Activated CD8-positive, alpha-beta memory T cell treated with anti-CD3 and anti-CD28 coated beads, Interleukin-2, amount 10 ng/mL, durations not matched to agents 7 days and 5 days (primary cell): ENCODE data around the gene CEACAM16. TPM values are rescaled to one million over a fixed set of nuclear protein-coding genes. Genes with fewer than 3 reads are reported as not detected.

Experiments used
- ATAC-seq: fragments of 150-1000 bp; cut with Tn5 transposase; one replicate; pipeline ENCODE4 v1.10.0; 2021; ENCODE audit warnings: moderate library complexity
- CTCF ChIA-PET: fragments of 350-600 bp; sonication (Branson Sonifier 250); formaldehyde crosslinking; loops from one replicate; lab custom pipeline; 2021; ENCODE audit warnings: antibody characterized with exemption; lab: Charles Lee
- DNase-seq: peaks from one replicate; pipeline ENCODE4 v3.0.0-alpha.2; 2020
- H3K27ac Mint-ChIP-seq: one replicate; pipeline ENCODE4 v1.8.0; 2021; ENCODE audit warnings: mild to moderate bottlenecking, mixed read lengths
- H3K27me3 Mint-ChIP-seq: one replicate; pipeline ENCODE4 v1.8.0; 2021; ENCODE audit warnings: mixed read lengths
- H3K36me3 Mint-ChIP-seq: one replicate; pipeline ENCODE4 v1.8.0; 2021; ENCODE audit warnings: mild to moderate bottlenecking, mixed read lengths
- H3K4me1 Mint-ChIP-seq: one replicate; pipeline ENCODE4 v1.8.0; 2021; ENCODE audit warnings: mixed read lengths
- H3K4me3 Mint-ChIP-seq: one replicate; pipeline ENCODE4 v1.8.0; 2021; ENCODE audit warnings: mild to moderate bottlenecking, moderate library complexity, mixed read lengths
- H3K9me3 Mint-ChIP-seq: one replicate; pipeline ENCODE4 v1.8.0; 2022; ENCODE audit warnings: low read depth, mixed read lengths
- total RNA-seq, 2 experiments: library from RNA; stranded (reverse); gene quantifications; one replicate each; pipeline ENCODE4 v1.2.3, GENCODE V29; 2021

Gene CEACAM16
- total RNA-seq, 2 experiments from 2014 or later = not detected

DNA sequence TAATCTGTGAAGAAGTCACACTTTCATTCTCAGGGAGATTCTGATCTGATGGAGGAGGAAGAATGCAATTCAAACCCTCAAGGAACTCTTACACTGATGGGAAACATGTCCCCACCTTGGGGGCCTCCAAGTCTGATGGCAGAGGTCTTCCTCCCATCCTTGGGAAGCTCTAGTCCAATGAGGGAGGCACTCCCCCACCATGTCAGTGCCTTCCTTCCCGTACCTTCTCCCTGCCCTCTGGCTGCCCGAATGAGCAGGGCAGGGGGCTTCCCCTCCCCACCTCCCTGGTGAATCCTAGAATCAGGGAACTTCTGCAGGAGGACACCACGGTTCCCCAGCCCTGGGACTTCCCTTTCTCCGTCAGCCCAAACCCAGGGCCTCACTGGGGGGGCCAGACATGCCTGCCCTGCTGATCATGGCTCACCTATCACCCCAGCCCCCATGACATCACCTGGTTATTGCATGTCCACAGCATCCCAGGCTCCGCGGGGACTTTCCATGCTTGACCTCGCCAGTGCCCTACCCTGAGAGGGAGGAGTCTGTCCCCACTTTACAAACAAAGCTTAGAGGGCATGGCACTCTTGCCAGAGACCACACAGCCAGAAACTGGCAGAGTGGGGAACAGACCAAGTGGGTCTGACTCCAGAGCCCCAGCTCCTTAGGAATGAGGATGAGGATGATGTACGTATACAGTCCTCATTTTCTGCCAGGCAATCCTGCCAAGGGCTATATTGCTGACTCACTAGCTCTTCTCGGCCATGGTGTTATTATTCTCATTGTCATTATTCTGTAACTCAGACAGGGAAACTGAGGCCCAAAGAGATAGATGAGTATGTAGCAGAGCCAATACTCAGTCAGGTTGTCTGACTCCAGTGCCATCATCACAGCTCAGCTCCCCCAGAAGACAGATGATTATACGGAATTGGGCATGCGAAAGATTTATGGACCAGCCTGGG is 39.9 kb downstream of the CEACAM16 start:
- Mint-ChIP-seq H3K4me3 (no peak overlapping the region), H3K27ac (no peak overlapping the region), H3K4me1 (peaks cover 32% of the 10 kb centered on the region), H3K9me3 (no peaks in the 10 kb centered on the region), H3K27me3 (no peaks in the 10 kb centered on the region), H3K36me3 (no peaks in the 10 kb centered on the region)
- ATAC-seq (no peak), DNase-seq (no peak)
- CTCF ChIA-PET = interaction anchor here (1.0 to 9.0 kb wide), 5 partner anchors 10 to 49 kb away, joined by 3 to 75 read pairs (median 5); no protein-coding TSS in a partner anchor

DNA sequence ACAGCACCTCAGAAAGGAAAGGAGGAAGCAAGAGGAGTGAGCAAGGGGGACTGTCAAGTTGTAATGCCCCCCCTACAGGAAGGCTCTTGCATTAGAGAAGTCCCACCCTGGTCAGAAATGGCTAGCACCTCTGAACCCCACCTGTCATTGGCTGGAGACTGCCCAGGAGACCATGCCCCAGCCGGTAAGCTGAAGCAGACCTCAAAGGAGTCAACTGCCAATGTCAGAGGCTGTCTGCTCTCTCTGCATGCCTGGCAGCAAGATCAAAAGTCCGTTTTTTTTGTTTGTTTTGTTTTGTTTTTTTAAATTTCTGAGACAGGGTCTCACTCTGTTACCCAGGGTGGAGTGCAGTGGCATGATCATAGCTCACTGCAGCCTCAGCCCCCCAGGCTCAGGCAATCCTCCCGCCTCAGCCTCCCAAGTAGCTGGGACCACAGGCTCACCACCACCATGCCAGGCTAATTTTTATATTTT is 41.4 kb downstream of the CEACAM16 start:
- Mint-ChIP-seq H3K36me3 (no peaks in the 10 kb centered on the region), H3K4me1 (peaks cover 26% of the 10 kb centered on the region), H3K27ac (no peak overlapping the region), H3K9me3 (no peaks in the 10 kb centered on the region), H3K4me3 (no peak overlapping the region), H3K27me3 (no peaks in the 10 kb centered on the region)
- DNase-seq (no peak), ATAC-seq (no peak)
- CTCF ChIA-PET = interaction anchor here (1.3 to 9.0 kb wide), 3 partner anchors 16 to 51 kb away, joined by 3 to 75 read pairs (median 32); no protein-coding TSS in a partner anchor

DNA sequence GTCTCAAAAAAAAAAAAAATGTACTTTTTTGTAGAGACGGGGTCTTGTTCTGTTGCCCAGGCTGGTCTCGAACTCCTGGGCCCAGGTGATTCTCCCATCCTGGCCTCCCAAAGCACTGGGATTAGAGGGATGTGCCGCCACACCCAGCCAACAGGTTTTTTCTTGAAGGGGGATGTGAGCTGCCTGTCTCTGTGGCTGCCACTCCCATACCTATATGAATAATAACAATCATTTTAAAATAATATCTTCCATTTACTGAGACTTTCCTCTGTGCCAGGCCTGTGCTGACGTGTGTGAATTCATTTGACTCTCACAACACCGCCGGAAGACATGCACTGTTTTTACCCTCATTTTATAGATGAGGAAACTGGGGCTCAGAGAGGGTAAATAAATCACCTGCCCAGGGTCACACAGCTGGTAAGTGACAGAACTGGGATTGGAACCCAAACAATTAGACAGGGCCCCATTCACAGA is 42.3 kb downstream of the CEACAM16 start:
- DNase-seq = no peak
- no peak overlapping the region for H3K4me3 Mint-ChIP-seq
- CTCF ChIA-PET = interaction anchor here (0.7 to 9.0 kb wide), 3 partner anchors 17 to 57 kb away, joined by 3 to 75 read pairs (median 32); no protein-coding TSS in a partner anchor
- H3K4me1 Mint-ChIP-seq = peaks cover 30% of the 10 kb centered on the region
- no peak for ATAC-seq
- no peaks in the 10 kb centered on the region for H3K9me3 Mint-ChIP-seq
- H3K27ac Mint-ChIP-seq = no peak overlapping the region
- H3K27me3 Mint-ChIP-seq = peaks cover 1% of the 10 kb centered on the region
- no peaks in the 10 kb centered on the region for H3K36me3 Mint-ChIP-seq

DNA sequence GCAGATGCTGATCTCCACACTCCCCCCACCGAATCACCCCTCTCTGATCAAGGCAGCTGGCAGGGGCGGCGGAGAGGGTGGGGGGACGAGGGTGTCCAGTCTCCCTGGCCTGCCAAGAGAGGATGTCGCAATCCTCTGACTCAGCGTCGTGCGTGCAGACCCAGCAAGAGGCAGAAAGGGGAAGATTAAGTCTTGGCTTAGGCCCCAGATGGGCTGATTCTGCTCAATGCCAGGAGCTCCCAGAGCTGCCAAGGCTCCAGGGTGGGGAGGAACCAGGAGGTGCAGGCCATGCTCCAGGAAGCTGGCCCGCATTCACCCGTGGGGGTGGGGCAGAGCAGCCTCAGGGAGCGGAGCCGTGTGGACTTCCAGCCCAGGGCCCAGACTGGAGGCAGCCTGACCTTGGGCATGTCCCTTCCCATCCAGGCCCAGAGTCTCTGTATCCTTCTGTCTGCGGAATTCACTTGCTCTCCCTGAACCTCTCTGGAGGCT is 42.9 kb downstream of the CEACAM16 start:
- CTCF ChIA-PET = interaction anchor here (0.7 to 9.0 kb wide), 3 partner anchors 18 to 56 kb away, joined by 3 to 75 read pairs (median 32); no protein-coding TSS in a partner anchor
- H3K4me3 Mint-ChIP-seq = no peak overlapping the region
- H3K9me3 Mint-ChIP-seq = no peaks in the 10 kb centered on the region
- no peaks in the 10 kb centered on the region for H3K36me3 Mint-ChIP-seq
- peaks cover 3% of the 10 kb centered on the region for H3K27me3 Mint-ChIP-seq
- no peak for DNase-seq
- peaks cover 33% of the 10 kb centered on the region for H3K4me1 Mint-ChIP-seq
- peak overlapping the region; percentile 19 for H3K27ac Mint-ChIP-seq
- no peak for ATAC-seq

DNA sequence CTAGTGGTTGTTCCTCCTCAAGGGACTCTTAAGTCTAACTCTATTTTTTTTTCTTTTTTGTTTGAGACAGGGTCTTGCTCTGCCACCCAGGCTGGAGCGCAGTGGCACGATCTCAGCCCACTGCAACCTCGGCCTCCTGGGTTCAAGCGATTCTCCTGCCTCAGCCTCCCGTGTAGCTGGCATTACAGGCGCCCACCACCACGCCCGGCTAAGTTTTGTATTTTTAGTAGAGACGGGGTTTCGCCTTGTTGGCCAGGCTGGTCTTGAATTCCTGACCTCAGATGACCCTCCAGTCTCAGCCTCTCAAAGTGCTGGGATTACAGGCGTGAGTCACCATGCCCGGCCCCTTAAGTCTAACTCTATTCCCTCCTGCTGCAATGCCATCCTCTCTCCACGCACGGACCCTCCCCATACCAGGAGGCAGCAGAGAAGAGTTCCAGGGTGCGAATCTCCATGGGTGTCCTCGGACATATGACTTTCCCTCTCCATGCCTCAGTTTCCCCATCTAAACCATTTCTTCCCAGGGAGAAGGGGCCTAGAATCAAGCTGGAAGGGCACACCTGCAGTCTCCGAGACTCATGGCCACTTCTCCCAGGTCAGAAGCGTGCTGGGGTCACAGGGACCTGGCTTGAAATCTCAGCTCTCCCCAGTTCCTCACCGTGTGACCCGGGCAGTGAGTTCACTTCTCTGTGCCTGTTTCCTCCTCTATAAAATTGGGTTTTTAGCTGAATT is 43.5 kb downstream of the CEACAM16 start:
- Mint-ChIP-seq H3K27ac (no peak overlapping the region), H3K4me1 (peaks cover 31% of the 10 kb centered on the region), H3K27me3 (peaks cover 3% of the 10 kb centered on the region), H3K4me3 (no peak overlapping the region), H3K9me3 (no peaks in the 10 kb centered on the region), H3K36me3 (no peaks in the 10 kb centered on the region)
- no peak for DNase-seq
- CTCF ChIA-PET = interaction anchor here (0.9 to 9.0 kb wide), 4 partner anchors 14 to 49 kb away, joined by 3 to 75 read pairs (median 18); no protein-coding TSS in a partner anchor
- no peak for ATAC-seq

DNA sequence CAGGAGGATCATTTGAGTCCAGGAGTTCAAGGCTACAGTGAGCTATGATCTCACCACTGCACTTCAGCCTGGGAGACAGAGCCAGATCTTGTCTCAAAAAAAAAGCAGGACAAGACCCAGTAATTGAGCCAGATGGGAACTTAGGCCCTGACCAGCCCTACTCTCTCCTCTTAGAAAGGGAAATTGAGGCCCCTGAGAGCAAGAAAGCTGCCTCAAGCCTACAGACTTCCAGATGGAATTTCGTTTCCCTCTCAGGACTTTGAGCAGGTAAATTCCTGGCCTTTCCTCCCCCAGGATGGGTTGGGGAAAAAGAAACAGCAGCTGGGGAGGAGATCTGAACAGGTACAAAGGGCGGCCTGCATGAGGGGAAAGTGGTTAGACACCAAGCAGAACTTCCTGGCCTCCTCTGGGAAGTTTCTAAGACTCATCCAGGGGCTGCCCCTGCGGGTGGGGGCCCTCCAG is 46.0 kb downstream of the CEACAM16 start:
- DNase-seq (no peak), ATAC-seq (no peak)
- Mint-ChIP-seq H3K4me1 (peaks cover 30% of the 10 kb centered on the region), H3K36me3 (peaks cover 10% of the 10 kb centered on the region), H3K9me3 (no peaks in the 10 kb centered on the region), H3K4me3 (no peak overlapping the region), H3K27me3 (peaks cover 3% of the 10 kb centered on the region), H3K27ac (no peak overlapping the region)
- CTCF ChIA-PET = interaction anchor here (0.9 to 9.0 kb wide), 2 partner anchors 9 to 21 kb away, joined by 3 to 75 read pairs; no protein-coding TSS in a partner anchor

DNA sequence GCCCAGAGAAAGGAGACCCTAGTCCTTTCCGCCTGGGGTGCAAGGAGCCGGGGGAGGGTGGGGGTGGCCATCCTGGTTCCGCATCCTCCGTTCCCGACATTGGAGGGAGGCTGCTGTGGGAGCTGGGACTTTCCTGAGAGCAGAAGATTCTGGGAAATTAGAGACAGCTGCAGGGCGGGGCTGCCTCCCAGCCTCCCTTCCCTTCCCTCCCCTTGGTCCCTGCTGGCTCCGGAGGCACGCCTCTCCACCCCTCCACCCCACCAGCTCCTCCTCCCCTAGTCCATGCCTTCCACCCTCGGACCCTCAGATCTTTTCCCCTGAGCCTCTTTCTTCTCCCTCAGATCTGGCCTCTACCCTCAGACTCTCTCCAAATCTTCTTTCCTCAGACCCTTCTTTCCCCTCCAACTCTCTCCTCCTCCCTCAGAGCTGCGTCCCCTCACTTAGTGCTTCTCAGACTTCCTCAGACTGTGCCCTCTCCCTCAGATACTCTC is 46.4 kb downstream of the CEACAM16 start:
- ATAC-seq = no peak
- H3K36me3 Mint-ChIP-seq = peaks cover 14% of the 10 kb centered on the region

DNA sequence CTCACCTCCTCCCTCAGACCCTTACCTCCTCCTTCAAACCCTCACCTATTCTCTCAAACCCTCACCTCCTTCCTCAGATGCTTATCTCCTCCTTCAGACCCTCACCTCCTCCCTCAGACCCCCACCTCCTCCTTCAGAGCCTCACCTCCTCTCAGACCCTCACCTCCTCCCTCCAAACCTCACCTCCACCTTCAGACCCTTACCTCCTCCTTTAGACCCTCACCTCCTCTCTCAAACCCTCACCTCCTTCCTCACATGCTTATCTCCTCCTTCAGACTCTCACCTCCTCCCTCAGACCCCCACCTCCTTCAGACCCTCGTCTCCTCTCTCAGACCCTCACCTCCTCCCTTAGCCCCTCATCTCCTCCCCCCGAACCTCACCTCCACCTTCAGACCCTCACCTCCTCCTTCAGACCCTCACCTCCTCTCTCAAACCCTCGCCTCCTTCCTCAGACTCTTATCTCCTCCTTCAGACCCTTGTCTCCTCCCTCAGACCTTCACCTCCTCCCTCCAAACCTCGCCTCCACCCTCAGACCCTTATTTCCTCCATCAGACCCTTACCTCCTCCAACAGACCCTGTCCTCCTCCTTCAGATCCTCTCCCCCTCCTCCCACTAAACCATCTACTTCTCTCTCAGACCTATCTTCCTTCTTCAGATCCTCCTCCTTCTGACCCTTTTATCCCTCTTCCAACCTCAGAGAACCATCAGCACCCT is 47.1 kb downstream of the CEACAM16 start:
- ATAC-seq (no peak), DNase-seq (no peak)
- Mint-ChIP-seq H3K27ac (peak overlapping the region; percentile 22), H3K36me3 (peaks cover 20% of the 10 kb centered on the region), H3K4me1 (peaks cover 38% of the 10 kb centered on the region), H3K4me3 (no peak overlapping the region), H3K27me3 (peaks cover 3% of the 10 kb centered on the region), H3K9me3 (no peaks in the 10 kb centered on the region)
- CTCF ChIA-PET = interaction anchor here (0.7 to 9.0 kb wide), 2 partner anchors 22 to 25 kb away, joined by 4 to 75 read pairs; no protein-coding TSS in a partner anchor

More for the DNA sequence above, 46.4 kb downstream of the CEACAM16 start:
- CTCF ChIA-PET = interaction anchor here (0.9 to 9.0 kb wide), 2 partner anchors 8 to 21 kb away, joined by 3 to 75 read pairs; no protein-coding TSS in a partner anchor
- Mint-ChIP-seq H3K4me3 (no peak overlapping the region), H3K27ac (no peak overlapping the region), H3K4me1 (peaks cover 32% of the 10 kb centered on the region), H3K9me3 (no peaks in the 10 kb centered on the region), H3K27me3 (peaks cover 3% of the 10 kb centered on the region)
- no peak for DNase-seq

DNA sequence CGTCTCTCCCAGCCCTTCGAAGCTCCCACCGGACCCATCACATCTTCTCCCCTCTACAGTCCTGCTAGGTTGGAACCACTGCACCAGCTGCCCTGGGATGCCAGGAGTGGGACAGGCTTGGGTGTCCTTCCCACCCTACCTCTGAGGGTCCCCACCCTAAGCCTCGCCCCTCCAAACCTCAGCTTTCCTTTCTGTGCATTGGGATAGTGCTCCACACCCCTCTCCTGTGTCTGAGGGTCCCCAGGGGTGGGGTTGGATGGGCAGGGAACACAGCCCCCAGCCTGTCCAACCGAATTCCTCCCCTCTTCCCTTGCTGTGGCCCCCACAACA is 47.6 kb downstream of the CEACAM16 start:
- CTCF ChIA-PET = interaction anchor here (0.7 to 9.0 kb wide), 2 partner anchors 22 to 24 kb away, joined by 4 to 75 read pairs; no protein-coding TSS in a partner anchor
- H3K9me3 Mint-ChIP-seq = no peaks in the 10 kb centered on the region
- H3K27me3 Mint-ChIP-seq = peaks cover 3% of the 10 kb centered on the region
- peaks cover 41% of the 10 kb centered on the region for H3K4me1 Mint-ChIP-seq
- ATAC-seq (no peak), DNase-seq (no peak)
- H3K4me3 Mint-ChIP-seq = peak overlapping the region; percentile 96
- H3K36me3 Mint-ChIP-seq = peaks cover 25% of the 10 kb centered on the region
- peak overlapping the region; percentile 22 for H3K27ac Mint-ChIP-seq

DNA sequence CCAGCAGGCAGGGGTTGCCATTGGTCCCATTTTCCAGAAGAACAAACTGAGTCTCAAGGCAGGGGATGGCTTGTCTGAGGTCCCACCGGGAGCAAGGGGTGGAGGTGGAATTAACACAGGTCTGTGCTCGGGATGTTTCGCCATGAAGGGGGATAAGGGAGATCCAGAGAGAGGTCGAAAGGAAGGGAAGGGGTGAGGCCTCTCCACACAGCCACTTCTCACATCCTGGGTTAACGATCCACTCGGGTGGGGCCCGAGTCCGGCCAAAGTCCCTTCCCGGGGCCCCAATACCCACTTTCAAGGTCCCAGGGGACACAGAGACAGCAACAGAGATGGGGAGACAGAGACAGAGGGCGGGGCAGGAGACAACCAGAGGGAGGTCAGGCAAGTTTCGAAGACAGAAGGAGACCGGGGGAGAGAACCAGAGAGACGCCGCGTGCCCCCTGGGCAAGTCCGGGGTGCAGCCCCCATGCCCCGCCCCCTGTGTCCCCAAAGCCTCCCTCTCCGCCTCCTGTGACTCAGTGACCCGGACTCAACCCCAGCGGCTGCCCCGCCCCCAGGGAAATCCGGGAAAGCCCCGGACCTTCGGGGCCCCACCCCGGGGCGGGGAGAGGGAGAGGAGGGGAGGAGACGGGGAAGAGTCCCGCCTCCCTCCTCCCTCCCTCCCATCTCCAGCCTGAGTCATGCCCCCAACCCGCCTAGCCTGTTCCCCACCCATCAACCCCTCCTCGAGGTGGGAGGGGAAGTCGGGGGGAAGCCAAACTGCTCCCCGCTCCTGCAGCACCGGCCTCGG is 48.2 kb downstream of the CEACAM16 start:
- CTCF ChIA-PET = no interaction called here
- peaks cover 47% of the 10 kb centered on the region for H3K4me1 Mint-ChIP-seq
- peak; percentile 76 for ATAC-seq

DNA sequence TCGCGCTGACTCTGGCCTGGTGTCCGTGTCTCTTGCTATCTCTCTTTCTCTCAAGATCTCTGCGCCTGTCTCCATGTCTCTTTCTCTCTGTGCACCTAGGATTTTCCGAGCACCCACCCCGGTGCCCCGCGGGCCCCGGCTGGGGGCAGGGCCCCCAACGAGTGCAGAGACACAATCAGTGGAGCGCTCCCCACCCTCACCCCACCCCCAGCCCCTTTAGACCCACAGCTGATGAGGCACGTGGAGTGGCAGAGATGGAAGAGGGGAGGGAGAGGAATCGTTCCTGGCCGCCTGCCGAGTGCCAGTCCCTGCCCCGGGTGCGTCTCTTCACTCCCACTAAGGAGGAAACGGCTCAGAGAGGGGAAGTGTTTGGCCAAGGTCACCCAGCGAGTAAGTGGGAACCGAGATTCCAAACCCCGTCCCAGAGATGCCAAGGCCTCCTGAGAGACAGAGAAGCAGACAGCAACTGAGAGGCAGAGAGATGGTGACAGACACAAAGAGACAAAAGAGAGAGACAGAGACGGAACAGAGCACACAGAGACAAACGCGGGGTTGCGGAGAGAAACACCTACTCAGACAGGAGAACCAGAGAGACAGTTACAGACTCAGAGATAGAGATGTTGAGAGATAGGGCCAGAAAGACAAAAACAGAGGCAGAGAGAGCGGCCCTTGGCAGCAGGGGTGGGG is 48.9 kb downstream of the CEACAM16 start:
- H3K4me3 Mint-ChIP-seq = peak overlapping the region; percentile 96
- H3K4me1 Mint-ChIP-seq = peaks cover 54% of the 10 kb centered on the region
- no peaks in the 10 kb centered on the region for H3K9me3 Mint-ChIP-seq
- peaks cover 38% of the 10 kb centered on the region for H3K36me3 Mint-ChIP-seq
- CTCF ChIA-PET = no interaction called here
- DNase-seq (no peak), ATAC-seq (peak; percentile 38)
- peaks cover 3% of the 10 kb centered on the region for H3K27me3 Mint-ChIP-seq
- H3K27ac Mint-ChIP-seq = peak overlapping the region; percentile 96

More for the DNA sequence above, 48.2 kb downstream of the CEACAM16 start:
- Mint-ChIP-seq H3K27ac (peak overlapping the region; percentile 96), H3K4me3 (peak overlapping the region; percentile 96), H3K27me3 (peaks cover 3% of the 10 kb centered on the region), H3K9me3 (no peaks in the 10 kb centered on the region), H3K36me3 (peaks cover 31% of the 10 kb centered on the region)
- peak; percentile 94 for DNase-seq
